Activated CD4-positive, alpha-beta T cell treated with anti-CD3 and anti-CD28 coated beads, Interleukin-2, amount 50 U/mL, for 24 hours (primary cell): ENCODE measurements around the gene DZIP3.

ENCODE experiments used
- DNase-seq, 2 donors: peaks; one replicate each; pipeline ENCODE4 v3.0.0-alpha.2; 2020; ENCODE audit warnings: low read depth in 1 of 2, low spot score in 1 of 2

The DZIP3 gene, protein sequence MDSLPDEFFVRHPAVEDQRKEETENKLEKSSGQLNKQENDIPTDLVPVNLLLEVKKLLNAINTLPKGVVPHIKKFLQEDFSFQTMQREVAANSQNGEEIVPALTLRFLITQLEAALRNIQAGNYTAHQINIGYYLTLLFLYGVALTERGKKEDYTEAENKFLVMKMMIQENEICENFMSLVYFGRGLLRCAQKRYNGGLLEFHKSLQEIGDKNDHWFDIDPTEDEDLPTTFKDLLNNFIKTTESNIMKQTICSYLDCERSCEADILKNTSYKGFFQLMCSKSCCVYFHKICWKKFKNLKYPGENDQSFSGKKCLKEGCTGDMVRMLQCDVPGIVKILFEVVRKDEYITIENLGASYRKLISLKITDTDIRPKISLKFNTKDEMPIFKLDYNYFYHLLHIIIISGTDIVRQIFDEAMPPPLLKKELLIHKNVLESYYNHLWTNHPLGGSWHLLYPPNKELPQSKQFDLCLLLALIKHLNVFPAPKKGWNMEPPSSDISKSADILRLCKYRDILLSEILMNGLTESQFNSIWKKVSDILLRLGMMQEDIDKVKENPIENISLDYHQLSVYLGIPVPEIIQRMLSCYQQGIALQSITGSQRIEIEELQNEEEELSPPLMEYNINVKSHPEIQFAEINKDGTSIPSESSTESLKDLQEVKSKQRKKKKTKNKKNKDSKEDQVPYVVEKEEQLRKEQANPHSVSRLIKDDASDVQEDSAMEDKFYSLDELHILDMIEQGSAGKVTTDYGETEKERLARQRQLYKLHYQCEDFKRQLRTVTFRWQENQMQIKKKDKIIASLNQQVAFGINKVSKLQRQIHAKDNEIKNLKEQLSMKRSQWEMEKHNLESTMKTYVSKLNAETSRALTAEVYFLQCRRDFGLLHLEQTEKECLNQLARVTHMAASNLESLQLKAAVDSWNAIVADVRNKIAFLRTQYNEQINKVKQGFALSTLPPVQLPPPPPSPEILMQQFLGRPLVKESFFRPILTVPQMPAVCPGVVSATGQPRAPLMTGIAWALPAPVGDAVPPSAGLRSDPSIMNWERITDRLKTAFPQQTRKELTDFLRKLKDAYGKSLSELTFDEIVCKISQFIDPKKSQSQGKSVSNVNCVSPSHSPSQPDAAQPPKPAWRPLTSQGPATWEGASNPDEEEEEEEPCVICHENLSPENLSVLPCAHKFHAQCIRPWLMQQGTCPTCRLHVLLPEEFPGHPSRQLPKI

GRCh38 chr3:108589081-108589997 is at the start of gene DZIP3, which contains the start of gene CIP2A:
Gene DZIP3 (plus strand): TSS chr3:108589722. CDS start chr3:108605407, 15,685 bp downstream.
Gene CIP2A (minus strand): TSS chr3:108589438. CDS start chr3:108589375, 63 bp downstream.
- peak; percentile 67 to 74 for DNase-seq

DNA sequence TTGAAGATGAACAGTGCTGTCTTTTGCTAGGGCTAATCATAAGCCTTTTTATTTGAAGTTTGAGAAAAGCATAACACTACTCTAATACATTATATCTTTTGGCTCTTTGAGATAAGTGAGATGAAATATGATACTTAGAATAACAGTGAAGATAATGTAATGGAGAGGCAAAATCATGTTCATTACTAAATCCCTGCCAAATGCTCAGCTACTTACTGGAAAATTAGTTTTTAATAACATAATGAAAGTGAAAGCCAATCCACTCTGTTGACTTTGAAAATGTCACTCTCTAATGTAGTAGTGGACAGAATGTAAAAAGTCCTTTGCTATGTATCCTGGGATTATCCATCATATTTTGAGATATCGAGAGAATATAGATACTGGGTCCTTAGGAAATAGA is 43.3 kb upstream of the DZIP3 start:
- no peak for DNase-seq

GRCh38 chr3:108546692-108547091 is 42.8 kb upstream of the DZIP3 start:
- no peak for DNase-seq

GRCh38 chr3:108548304-108548703 is 41.2 kb upstream of the DZIP3 start:
- DNase-seq, result no peak

GRCh38 chr3:108548886-108549285 is 40.6 kb upstream of the DZIP3 start:
- no peak for DNase-seq

DNA sequence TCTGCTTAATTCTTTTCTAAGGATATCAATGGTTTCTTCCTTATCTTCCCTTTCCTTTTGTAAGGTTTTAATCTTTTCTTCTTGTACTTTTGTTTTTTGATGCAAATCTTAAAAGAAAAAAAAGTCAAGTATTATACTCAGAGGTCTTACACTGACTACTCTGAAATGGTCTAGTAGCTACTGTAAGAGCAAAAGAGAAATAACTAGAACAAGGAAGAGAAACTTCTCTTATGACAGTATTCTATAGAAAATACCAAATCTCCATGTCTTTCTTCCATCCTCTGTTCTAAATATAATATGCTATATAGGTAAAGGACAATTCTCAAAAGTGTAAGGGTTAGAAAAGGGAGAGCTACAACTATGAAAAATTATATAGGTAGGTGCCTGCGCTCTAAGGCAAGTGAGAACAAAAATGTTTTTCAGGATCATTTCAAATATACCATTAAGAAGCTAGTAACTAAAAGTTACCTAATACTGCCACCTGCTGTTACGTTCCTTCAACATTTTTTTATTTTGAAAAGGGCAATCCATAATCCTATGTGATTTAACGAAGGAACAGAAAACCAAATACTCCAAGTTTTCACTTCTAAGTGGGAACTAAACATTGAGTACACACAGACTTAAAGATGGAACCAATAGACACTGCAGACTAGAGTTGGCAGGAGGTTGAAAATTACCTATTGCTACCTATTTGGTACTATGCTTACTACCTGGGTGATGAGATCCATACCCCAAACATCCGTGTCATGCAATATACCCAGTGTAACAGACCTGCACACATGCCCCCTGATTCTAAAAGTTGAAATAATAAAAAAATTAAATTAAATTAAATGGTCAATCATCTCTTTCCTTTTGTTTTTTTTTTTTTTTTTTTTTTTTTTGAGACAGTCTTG is 37.0 kb upstream of the DZIP3 start:
- peak in 1 of 2 donors; percentile 4 for DNase-seq

DNA sequence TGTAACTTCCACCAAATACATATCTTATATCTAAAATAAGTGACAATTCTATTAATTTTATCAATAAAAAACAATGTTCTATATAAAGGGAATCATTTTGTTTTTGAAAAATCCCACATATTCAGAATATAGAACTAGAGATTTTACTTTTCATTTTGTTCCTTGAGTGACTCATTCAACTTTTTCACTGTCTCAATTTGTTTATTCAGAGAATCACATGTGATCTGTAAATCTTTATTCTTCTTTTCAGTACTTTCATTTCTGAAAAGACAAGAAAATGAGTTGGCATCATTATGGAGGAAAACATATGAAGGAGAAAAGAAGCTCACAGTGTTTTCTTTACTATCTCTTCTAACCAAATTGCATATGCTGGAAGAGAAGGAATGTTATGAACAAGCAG is 35.3 kb upstream of the DZIP3 start:
- DNase-seq, result no peak

- DNase-seq, result no peak
Observed at GRCh38 chr3:108554913-108555571, 34.5 kb upstream of the DZIP3 start.

GRCh38 chr3:108555966-108556581 is 33.4 kb upstream of the DZIP3 start:
- no peak for DNase-seq

DNA sequence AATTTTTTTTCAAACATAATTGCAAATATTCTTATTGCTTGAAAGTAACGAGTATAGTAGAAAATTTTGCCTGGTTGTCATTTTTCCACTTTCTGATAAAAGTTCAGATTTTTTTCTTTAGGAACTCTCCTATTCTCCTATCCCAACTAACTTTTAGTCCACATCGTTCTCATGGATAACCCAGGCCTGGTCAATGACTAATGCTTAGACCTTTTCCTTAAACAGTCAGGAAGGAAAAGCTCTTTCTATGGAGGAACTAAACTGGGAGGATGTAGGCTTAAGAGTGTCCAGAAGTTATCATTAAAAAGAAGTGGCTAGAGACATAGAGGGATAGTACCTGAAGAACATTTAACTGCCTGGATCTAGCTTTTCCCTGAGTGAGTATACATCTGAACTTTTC is 27.0 kb upstream of the DZIP3 start:
- no peak for DNase-seq

DNA sequence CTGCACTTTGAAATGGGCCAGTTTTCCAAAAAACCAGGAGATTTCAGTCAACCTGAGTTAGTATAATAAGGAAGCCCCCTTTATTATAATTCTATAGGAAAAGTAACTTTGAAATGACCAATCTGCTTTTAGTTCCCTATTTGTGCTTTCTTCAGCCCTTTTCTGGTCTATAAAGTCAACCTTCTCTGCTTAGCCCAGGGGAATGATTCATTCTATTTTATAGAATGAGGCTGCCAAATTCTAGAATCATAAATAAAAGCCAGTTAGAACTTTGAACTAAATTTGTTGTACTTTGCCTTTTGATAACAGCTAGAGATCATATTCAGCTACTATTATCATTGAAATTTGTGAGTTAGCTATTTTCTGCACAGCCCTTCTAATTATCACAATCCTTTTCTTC is 25.0 kb upstream of the DZIP3 start:
- no peak for DNase-seq

GRCh38 chr3:108565506-108565905 is 24.0 kb upstream of the DZIP3 start:
- DNase-seq, result no peak

- no peak for DNase-seq
Observed at GRCh38 chr3:108566599-108566998, 22.9 kb upstream of the DZIP3 start.

DNA sequence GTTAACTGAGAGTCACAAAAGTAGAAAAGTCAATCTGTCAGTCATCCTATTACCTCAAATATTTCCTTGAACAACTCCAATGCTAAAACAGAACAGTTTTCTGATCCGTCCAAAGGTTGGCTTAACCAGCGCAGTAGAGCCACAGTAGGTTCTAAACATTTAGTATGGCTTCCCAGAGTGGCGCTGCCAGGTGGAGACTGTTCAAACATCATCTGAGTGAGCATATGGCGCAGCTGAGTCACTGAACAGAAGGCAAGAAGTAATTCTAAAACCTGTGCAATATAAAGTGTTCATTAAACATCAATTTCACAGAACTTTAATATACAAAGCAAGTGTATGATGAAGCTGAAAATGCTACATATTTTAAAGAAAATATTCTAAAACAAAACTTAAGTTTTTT is 20.2 kb upstream of the DZIP3 start:
- no peak for DNase-seq

DNA sequence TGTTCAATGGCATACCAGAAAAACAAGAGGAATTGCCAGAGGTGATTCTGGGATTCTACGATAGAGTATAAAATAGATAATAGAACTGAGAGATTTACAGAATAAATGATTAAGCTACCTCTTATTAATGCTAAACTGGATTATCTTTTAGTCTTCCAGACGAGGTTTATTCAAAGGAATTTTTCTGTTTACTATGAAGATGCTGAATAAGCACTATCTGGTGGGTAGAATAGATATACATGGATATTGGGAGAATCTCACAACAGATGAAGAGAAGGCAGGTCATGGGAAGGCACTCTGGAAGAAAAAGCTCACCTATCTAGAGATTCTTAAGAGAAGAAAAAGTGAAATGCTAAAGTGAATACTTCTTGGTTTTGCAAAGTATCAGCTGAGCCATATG is 11.5 kb upstream of the DZIP3 start:
- DNase-seq, result no peak

GRCh38 chr3:108588601-108589000 is 921 bp upstream of the DZIP3 start:
- DNase-seq, result no peak

DNA sequence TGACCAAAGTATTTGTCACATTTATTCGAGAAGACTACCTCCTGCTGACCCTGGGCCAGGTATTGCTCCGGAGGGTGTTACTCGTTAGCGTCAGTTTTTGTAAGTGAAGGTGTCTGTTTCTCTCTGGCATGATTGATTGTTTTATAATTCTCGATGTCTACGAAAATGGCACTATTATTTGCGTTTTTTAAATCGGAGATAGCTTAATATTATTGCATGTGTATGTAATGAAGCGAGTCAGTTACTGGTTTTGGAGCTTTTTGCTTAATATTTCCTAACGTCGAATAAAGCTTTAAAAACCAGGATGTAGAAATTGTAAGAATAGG is 439 bp downstream of the DZIP3 start:
- DNase-seq, result no peak

DNA sequence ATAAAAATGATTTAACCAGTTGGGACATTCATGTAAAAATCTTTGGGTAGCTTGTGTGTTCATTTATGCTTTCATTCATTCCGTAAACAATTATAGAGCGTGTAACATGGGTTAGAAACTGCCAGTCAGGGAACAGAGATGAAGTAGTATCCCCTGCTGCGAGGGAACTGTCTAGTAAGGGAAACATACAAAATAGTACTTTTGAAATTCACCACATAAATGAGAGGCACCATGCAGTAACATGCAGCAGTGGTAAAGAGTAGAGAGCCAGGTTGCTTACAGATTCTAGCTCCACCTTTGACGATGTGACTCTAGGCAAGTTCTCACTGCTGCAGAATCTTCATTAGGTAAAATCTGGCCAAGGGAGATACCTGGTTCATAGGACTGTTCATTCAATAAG is 938 bp downstream of the DZIP3 start:
- DNase-seq, result no peak

DNA sequence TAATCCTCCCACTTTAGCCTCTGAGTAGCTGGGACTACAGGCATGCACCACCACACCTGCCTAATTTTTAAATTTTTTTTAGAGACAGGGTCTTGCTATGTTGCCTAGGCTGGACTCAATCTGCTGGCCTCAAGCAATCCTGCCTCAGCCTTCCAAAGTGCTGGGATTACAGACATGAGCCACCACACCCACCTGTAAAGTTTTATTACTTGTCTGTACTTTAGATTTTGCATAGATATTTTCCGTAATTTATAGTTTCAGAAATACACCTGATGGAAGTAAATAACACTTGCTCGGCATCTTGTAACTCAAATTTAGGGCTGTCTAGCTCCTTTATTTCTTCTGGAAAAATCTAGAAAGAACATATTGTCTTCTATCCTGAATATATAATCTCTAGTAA is 5.8 kb downstream of the DZIP3 start:
- DNase-seq, result no peak
